GM19239 (cell line): ENCODE results near the gene SIK2.

ENCODE experiments used
- DNase-seq: peaks from one replicate; pipeline ENCODE4 v3.0.0; 2011; ENCODE audit warnings: low spot score; ENCODE audit not compliant: insufficient read length
- FAIRE-seq: peaks from 2 replicates; lab custom pipeline; 2011; peaks lifted over from hg19 to GRCh38; lab: Jason Lieb, UNC

The SIK2 gene

DNA sequence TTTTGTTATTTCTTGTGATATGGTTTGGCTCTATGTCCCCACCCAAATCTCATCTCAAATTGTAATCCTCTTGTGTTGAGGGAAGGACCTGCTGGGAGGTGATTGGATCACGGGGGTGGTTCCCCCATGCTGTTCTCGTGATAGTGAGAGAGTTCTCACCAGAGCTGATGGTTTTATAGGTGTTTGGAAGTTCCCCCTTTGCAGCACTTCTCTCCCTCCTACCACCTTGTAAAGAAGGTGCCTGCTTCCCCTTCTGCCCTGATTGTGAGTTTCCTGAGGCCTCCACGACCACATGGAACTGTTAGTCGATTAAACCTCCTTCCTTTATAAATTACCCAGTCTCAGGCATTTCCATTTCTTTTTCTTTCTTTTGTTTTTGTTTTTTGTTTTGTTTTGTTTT, 24.4 kb upstream of the SIK2 start:
- FAIRE-seq (no peak), DNase-seq (no peak)

- DNase-seq (no peak), FAIRE-seq (no peak)
These were observed 20.9 kb upstream of the SIK2 start for GRCh38 chr11:111581341-111581740.

DNA sequence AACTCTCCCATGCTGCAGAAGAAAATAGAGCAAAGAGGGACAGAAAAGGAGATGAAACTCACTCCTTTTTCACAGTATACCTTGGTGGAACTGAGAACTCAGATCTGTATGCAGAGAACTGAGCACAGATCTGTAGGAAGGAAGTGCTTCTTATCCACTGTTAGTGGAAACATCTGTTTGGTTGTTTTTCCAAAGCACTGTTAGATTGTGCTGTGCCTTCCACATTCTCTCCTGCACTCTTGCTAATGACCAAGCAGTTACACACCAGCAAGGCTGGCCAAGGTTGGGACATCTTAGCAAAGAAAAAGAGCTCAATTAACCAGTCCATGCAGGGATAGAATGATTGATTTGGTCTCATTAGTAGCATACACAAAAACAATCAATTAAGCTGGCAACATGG, 20.1 kb upstream of the SIK2 start:
- DNase-seq (no peak), FAIRE-seq (no peak)

DNA sequence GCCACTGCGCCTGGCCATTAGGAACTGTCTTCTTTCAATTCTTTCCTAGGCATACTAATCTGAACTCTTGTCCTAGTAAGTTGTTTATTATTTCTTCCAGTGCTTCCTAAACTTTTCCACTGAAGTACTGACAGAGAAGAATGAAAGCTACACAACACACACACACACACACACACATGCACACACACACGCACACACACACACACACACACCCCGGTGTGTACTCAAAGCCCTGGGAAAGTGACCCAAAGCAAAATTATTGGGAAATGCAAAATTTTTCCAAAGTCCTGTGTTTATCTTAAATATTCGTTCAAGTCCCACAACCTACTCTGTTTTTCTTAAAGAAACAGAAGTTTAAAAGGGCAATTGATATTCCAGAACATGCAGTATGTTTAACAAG, 19.4 kb upstream of the SIK2 start:
- no peak for FAIRE-seq

GRCh38 chr11:111585371-111585770, 16.9 kb upstream of the SIK2 start:
- no peak for DNase-seq

More for the DNA sequence above, 19.4 kb upstream of the SIK2 start:
- no peak for DNase-seq

DNA sequence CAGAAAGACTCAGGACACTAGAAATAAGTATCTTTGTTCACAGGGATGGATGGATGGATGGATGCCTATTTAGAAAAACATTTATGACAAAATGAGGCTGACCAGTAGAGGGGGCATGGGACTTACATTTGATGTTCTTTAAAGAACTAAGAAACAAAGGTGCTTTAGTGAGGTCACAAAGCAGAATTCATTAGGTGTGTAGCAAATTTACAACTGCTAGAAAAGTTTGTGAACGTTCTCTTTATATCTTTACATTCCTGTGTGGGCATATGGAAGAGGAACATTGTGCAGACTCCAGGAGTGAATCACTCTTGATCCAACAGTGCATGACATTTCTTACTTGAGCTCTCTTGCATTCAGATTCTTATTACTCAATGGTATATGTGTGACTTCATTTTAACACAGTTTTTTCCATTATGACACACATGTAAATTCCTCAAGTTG, 15.8 kb upstream of the SIK2 start:
- peak; percentile 53 for FAIRE-seq
- no peak for DNase-seq

More at GRCh38 chr11:111585371-111585770, 16.9 kb upstream of the SIK2 start:
- no peak for FAIRE-seq

DNA sequence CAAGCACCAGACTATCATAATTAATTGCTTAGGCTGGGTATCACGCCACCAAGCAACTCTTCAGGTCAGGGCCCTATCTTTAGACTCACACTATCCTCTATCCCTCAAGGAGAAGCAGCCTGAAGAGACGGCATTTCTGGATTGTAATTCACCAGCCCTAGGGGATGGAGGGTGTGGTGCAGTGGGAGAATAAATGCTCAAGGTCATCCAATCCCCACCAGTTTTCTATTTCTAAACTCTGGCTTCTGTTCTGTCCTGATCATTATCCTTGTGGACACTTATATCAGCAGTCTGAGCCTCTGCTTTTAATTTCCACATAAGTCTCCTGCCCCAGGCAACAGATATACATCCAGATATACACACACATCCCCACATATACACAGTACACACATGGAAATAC, 13.1 kb upstream of the SIK2 start:
- no peak for DNase-seq
- FAIRE-seq: no peak

DNA sequence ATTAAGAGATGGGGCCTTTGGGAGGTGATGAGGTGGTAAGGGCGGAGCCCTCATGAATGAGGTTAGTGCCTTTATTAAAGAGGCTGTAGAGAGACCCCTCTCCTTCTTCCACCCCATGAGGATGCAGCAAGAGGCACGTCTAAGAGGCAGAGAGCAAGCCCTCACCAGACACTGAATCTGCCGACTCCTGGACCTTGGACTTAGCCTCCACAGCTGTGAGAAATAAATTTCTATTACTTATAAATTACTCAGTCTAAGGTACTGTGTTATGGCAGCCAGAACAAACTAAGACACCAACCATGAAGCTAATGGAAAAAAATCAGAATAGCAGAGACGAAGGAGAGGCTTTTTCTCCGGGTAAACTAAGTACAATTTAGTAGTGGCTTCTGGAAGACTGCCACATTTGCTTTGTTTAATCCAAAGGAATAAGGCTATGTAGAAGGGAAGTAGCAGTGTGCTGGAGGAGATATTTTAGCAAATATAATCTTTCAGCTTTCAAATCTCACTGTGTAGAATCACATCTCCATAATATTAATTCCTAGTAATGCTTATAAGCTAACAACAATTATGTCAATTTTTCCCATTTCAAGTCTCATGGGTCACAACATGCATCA, 12.3 kb upstream of the SIK2 start:
- DNase-seq (no peak), FAIRE-seq (no peak)

DNA sequence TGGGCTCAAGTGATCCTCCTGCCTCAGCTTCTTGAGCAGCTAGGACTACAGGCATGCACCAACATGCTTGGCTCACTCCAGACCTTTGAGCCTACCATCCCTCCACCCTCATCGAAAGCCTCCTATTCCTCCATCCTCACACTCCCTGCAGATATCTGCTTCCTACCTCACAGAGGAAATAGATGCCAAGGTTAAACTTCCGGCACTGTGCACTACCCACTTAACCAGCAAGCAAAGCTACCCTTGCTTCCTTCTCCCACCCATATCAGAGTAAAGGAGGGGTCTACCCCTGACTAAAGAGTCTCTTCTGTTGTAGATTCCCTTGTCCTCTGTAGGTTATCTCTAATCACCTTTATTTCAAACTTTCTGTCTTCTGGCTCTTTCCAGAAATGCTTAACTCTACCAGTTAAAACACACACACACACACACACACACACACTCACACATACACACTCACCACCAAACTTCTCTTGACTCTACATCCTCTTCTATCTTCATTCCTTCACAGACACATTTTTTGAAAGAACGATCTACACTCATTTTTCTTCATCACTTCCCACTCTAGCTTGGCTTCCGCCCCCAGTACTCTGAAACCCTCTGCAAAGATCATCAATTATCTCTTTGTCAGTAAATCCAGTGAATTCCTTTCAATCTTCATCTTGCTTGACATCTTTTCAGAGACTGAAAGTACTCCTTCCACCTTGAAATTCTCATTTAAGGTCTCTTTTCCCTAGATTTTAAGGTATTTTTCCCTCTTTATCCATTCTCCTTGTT, 10.9 kb upstream of the SIK2 start:
- DNase-seq: no peak
- no peak for FAIRE-seq

GRCh38 chr11:111592491-111592890, 9.8 kb upstream of the SIK2 start:
- FAIRE-seq (no peak), DNase-seq (no peak)

DNA sequence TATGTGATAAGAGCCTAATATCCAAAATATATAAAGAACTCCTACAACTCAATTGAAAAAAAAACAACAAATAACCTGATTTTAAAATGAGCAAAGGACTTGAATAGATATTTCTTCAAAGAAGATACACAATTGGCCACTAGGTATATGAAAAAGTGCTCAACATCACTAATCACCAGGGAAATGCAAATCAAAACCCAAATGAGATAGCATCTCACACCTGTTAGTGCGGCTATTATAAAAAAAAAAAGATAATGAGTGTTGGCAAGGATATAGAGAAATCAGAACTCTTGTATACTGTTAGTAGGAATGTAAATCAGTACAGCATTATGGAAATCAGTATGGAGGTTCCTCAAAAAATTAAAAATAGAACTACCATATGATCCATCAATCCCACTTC, 5.9 kb upstream of the SIK2 start:
- no peak for DNase-seq
- FAIRE-seq: no peak

DNA sequence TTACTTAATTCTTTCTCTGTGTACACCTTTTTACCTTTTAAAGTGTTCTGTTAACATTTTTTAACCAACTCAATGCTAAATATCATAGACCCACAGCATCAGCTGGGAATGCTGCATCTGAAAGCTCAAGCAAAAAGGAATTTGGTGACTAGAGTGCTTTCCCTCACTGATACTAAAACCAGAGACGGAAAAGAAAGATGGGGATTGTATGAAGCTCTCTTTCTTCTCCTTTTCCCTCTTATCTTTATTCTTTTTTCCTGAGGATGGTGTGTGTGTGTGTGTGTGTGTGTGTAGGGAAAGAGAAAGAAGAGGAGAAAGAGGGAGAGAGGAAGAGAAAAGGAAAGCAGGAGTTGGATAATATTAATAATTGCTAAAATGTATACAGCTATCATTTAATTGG, 4.1 kb upstream of the SIK2 start:
- no peak for DNase-seq

DNA sequence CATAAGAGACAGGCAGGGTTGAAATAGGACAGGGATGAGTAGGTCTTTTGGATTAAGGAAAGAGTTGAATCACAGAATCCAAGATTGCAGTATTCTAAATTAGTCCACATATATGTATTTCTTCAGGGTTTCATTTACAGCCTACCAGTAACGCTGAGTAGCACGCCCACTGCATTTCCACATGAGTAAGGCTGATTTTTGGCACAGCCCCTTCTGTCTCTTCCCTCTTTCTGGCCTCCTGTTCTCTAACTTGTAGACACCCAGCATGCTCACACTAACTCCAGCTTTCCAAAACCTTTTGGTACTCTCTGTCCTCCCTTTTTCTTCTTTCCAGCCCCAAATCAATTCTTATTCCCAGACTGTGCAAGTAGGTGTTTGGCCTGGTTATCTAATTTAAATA, 3.7 kb upstream of the SIK2 start:
- FAIRE-seq (no peak), DNase-seq (no peak)

More for the DNA sequence above, 4.1 kb upstream of the SIK2 start:
- FAIRE-seq: no peak

- no peak for DNase-seq
These were observed 642 bp upstream of the SIK2 start for GRCh38 chr11:111601636-111601978.

DNA sequence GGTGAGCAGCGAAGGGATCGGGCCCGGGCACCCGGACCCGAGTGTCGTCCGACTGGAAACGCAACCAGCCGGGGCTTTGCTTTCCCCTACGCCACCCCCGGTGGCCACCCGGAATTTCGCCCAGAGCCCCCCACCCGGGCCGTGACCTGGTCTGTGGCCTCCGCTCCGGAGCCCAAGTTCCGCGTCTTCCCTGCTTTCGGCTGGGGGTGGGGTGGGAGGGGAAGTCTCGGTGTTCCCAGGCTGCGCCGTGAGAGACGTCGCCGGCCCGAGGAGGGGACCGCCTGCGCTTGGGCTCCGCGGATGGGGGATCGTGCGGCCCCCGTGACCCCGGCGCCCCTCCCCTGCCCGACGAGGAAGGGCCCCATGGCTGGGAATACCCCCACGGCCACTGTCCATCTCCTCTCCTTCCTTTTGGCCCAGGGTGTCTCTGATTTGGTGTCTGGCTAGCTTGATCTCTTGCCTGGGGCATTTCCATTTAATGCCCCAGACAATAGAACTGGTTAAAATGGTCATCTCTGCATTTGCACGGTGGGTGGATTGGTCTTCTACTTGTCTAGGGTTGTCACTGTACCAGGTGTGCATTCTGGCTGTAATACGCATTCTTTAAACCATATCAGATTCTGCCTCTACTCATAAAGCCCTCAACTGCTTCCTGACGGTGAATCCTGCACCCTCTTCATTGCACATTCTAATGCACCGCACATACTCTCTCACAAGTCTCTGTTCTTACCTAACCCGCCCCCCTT, 789 bp downstream of the SIK2 start:
- peak; percentile 53 for FAIRE-seq
- DNase-seq: no peak

More at GRCh38 chr11:111601636-111601978, 642 bp upstream of the SIK2 start:
- peak; percentile 79 for FAIRE-seq

DNA sequence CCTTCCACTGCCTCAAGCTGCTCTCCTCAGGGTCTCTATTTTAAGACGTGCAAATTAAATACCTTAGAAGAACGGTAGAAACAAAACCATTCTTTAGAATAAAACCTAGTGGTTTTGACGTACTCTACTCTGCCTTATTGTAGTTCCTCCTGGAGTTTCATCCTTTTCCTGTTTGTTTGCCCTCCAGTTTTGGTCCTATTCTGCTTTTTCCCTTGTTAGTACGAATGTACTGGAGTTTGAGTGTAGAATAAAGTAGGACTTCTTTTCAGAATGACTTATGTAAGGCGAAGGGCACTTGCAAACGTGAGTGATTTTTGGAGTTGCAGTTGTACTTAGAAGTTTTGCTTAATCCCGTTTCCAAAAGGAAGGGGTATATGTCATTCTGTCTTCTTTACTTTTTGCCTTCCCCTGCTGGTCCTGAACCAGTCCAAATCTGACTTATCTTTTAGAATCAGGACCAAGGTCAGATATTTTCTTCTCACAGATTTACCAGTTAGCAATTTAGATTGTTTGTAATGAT, 1.4 kb downstream of the SIK2 start:
- DNase-seq: no peak
- peak; percentile 31 for FAIRE-seq

DNA sequence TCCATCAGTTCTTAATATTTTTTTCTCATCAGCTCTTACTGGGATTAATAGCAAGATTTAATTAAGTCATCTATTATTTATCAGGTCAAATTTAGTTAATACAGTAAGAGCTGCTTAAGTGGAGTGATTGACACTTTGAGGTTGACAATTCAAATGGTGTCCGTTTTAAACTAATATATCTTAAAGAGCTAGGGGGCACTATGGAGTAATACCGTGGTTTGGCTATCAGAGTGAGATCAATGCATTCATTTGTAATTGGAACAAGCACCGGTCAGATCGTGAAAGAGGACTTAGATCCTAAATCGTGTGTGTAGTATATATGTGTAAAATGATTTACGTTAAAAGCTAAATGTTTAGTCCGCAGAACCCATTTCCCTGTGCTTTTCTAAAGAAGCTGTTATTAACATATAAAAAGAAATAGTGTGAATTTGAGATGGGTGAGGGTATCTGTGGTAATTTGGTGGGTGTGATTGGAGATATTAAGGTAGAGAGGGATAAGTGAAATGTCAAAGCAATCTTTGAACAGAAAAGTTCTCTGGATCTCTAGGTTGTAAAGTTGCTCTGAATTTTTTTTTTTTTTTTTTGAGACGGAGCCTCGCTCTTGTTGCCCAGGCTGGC, 2.3 kb downstream of the SIK2 start:
- FAIRE-seq (peak; percentile 90), DNase-seq (no peak)

GRCh38 chr11:111605681-111606080, 3.4 kb downstream of the SIK2 start:
- FAIRE-seq: no peak

DNA sequence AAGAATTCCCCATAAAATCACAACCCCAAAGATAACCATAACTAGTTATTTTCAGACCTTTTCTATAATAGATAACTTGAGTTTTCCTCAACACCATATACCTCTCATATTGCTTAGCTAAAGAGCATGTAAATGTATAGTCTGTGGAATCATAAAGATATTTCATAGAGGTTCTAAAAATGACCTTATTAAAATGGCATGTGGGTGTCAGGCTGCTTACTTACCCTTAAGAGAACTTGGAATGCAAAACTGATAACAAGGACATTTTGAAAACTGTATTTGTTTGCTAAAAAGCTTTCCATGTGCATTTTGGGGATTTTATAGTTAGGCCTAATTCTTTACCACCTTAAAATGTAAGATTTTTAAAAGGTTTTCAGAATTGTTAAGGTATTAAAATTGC, 4.7 kb downstream of the SIK2 start:
- FAIRE-seq (peak; percentile 8), DNase-seq (no peak)

More at GRCh38 chr11:111605681-111606080, 3.4 kb downstream of the SIK2 start:
- DNase-seq: no peak

DNA sequence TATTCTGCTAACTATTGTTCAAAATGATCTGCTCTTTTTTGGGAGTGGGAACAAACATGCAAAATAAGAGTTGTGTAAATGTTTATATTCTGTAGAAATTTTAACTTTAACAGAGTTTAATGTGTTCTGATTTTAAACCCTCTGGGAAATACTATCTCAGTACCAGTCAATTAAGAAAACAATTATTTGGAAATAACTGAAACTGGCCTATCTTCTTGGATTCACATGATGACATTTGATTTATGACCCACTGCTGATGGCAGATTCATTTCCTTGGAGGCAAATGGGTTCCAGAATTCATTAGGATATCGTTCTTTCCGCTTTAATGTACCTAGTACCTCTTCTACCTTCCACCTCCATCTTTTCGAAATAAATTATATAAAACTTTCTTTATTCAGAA, 5.5 kb downstream of the SIK2 start:
- FAIRE-seq: no peak
- no peak for DNase-seq
